Measurements from ENCODE around the gene AGR2. TPM values are rescaled to one million over a fixed set of nuclear protein-coding genes. Genes with fewer than 3 reads are reported as not detected.

AGR2 gene
- total RNA-seq, 1 experiment from 2014 or later, result 147 TPM

GRCh38 chr7:16791905-16792698 lies 12.7 kb downstream of the AGR2 start:
- Histone ChIP-seq H3K9me3 (ENCODE audit: control insufficient read depth, insufficient read depth, low read depth, low read length) (no peaks in the 10 kb centered on the region), H3K4me3 (ENCODE audit: low read depth in 2 of 2, low read length in 2 of 2) (no peak overlapping the region), H3K36me3 (ENCODE audit: control insufficient read depth, insufficient read depth, low read length) (peaks cover 17% of the 10 kb centered on the region), H3K27ac (ENCODE audit: low read length) (no peak overlapping the region), H3K4me1 (ENCODE audit: control insufficient read depth, insufficient read depth, low read length) (no peaks in the 10 kb centered on the region), H3K27me3 (ENCODE audit: control insufficient read depth, insufficient read depth, low read length) (no peaks in the 10 kb centered on the region)
- ChIA-PET CTCF (no interaction called here), POLR2A (no interaction called here)
- BruUV-seq (replicated peaks), result no TSS peak
- TF ChIP-seq POLR2AphosphoS5 (IDR thresholded peaks at IDR 0.05; ENCODE audit: low read depth, low read length), result peak; percentile 62; the same call in 1 of the 2 replicates
- no peak for TF ChIP-seq REST (IDR thresholded peaks at IDR 0.05; ENCODE audit: insufficient read depth in 1 of 2, low read depth in 2 of 2, low read length in 1 of 2)
- TF ChIP-seq SIN3A (IDR thresholded peaks at IDR 0.05; ENCODE audit: borderline replicate concordance, insufficient read depth, low read depth, low read length), result no peak
- TF ChIP-seq TCF7L2 (IDR thresholded peaks at IDR 0.05; ENCODE audit: low read depth, low read length), result no peak
- intact Hi-C loops (cut with micrococcal nuclease; ENCODE audit: unreplicated experiment) (no loop called here), in situ Hi-C loops (cut with HindIII; ENCODE audit: low pct_unique_long_range_greater_than_20kb, low sequenced_read_pairs) (no loop called here)
- peak; percentile 50; the same call in 1 of the 2 replicates for ATAC-seq
- DNase-seq (ENCODE audit: low read depth, low spot score), result no peak

DNA sequence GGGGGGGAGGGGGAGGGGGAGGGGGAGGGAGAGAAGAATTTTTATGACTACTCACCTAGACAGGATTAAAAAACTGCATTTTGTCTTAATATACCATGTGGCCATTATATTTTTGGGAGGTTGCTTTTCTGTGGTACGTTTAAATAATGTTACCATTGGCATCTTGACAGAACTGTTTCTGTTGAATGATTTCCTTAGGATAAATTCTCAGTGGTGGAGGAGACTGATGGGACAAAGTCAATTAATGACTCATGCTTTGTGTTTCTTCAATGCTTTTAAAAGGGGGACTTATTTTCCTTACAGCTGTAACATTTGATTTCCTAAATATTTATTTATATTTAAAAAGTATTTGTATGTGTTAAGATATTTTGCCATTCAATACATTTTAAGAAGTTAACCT lies 13.7 kb downstream of the AGR2 start:
- BruUV-seq (replicated peaks), result no TSS peak
- DNase-seq (ENCODE audit: low read depth, low spot score), result no peak
- POLR2A ChIA-PET, result no interaction called here

More for the DNA sequence above, 13.7 kb downstream of the AGR2 start:
- CTCF ChIA-PET, result no interaction called here
- Histone ChIP-seq H3K36me3 (ENCODE audit: control insufficient read depth, insufficient read depth, low read length) (peaks cover 13% of the 10 kb centered on the region), H3K9me3 (ENCODE audit: control insufficient read depth, insufficient read depth, low read depth, low read length) (no peaks in the 10 kb centered on the region), H3K27me3 (ENCODE audit: control insufficient read depth, insufficient read depth, low read length) (no peaks in the 10 kb centered on the region), H3K4me3 (ENCODE audit: low read depth in 2 of 2, low read length in 2 of 2) (no peak overlapping the region), H3K4me1 (ENCODE audit: control insufficient read depth, insufficient read depth, low read length) (no peaks in the 10 kb centered on the region), H3K27ac (ENCODE audit: low read length) (no peak overlapping the region)
- no peak for ATAC-seq
- TF ChIP-seq, protein P1, sequence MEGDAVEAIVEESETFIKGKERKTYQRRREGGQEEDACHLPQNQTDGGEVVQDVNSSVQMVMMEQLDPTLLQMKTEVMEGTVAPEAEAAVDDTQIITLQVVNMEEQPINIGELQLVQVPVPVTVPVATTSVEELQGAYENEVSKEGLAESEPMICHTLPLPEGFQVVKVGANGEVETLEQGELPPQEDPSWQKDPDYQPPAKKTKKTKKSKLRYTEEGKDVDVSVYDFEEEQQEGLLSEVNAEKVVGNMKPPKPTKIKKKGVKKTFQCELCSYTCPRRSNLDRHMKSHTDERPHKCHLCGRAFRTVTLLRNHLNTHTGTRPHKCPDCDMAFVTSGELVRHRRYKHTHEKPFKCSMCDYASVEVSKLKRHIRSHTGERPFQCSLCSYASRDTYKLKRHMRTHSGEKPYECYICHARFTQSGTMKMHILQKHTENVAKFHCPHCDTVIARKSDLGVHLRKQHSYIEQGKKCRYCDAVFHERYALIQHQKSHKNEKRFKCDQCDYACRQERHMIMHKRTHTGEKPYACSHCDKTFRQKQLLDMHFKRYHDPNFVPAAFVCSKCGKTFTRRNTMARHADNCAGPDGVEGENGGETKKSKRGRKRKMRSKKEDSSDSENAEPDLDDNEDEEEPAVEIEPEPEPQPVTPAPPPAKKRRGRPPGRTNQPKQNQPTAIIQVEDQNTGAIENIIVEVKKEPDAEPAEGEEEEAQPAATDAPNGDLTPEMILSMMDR (IDR thresholded peaks at IDR 0.05), result no peak
- TF ChIP-seq TCF7L2 (IDR thresholded peaks at IDR 0.05; ENCODE audit: low read depth, low read length), result no peak
- no peak for TF ChIP-seq SIN3A (IDR thresholded peaks at IDR 0.05; ENCODE audit: borderline replicate concordance, insufficient read depth, low read depth, low read length)
- TF ChIP-seq REST (IDR thresholded peaks at IDR 0.05; ENCODE audit: insufficient read depth in 1 of 2, low read depth in 2 of 2, low read length in 1 of 2), result no peak
- TF ChIP-seq POLR2AphosphoS5 (IDR thresholded peaks at IDR 0.05; ENCODE audit: low read depth, low read length), result no peak
- intact Hi-C loops (cut with micrococcal nuclease; ENCODE audit: unreplicated experiment), result no loop called here
- in situ Hi-C loops (cut with HindIII; ENCODE audit: low pct_unique_long_range_greater_than_20kb, low sequenced_read_pairs), result no loop called here

Measured in Panc1 (cell line).